HG03135 (cell line): ENCODE data around the gene RARS2.

Source experiments
- ATAC-seq: cut with Tn5 transposase; IDR thresholded peaks from one replicate; pipeline ENCODE4 v1.9.1; 2021; ENCODE audit warnings: mild to moderate bottlenecking, moderate library complexity; ENCODE audit not compliant: unreplicated experiment

RARS2 gene

GRCh38 chr6:87574237-87574804, 15.5 kb downstream of the RARS2 start:
- no peak for ATAC-seq

- no peak for ATAC-seq
Observed at GRCh38 chr6:87573307-87574024, 16.3 kb downstream of the RARS2 start.

- no peak for ATAC-seq
Observed at GRCh38 chr6:87572883-87573282, 16.9 kb downstream of the RARS2 start.

GRCh38 chr6:87572021-87572420, 17.8 kb downstream of the RARS2 start:
- no peak for ATAC-seq

GRCh38 chr6:87561017-87561416, 28.8 kb downstream of the RARS2 start:
- ATAC-seq: no peak

- ATAC-seq: no peak
Observed at GRCh38 chr6:87558446-87558845, 31.3 kb downstream of the RARS2 start.

GRCh38 chr6:87555506-87555905, 34.3 kb downstream of the RARS2 start:
- ATAC-seq: no peak

- no peak for ATAC-seq
Observed at GRCh38 chr6:87553159-87553765, 36.5 kb downstream of the RARS2 start.

GRCh38 chr6:87551799-87552198, 38.0 kb downstream of the RARS2 start:
- ATAC-seq: no peak

GRCh38 chr6:87544474-87544735, 45.4 kb downstream of the RARS2 start:
- no peak for ATAC-seq

- ATAC-seq: no peak
Observed at GRCh38 chr6:87543696-87544473, 45.9 kb downstream of the RARS2 start.

GRCh38 chr6:87541744-87542143, 48.0 kb downstream of the RARS2 start:
- ATAC-seq: no peak

- no peak for ATAC-seq
Observed at GRCh38 chr6:87541041-87541440, 48.7 kb downstream of the RARS2 start.

- no peak for ATAC-seq
Observed at GRCh38 chr6:87540539-87540938, 49.2 kb downstream of the RARS2 start.

GRCh38 chr6:87539554-87539953, 50.2 kb downstream of the RARS2 start:
- no peak for ATAC-seq

GRCh38 chr6:87538510-87539260, 51.1 kb downstream of the RARS2 start:
- no peak for ATAC-seq

- ATAC-seq: no peak
Observed at GRCh38 chr6:87534377-87535047, 55.3 kb downstream of the RARS2 start.

- ATAC-seq: no peak
Observed at GRCh38 chr6:87529221-87529620, 60.6 kb downstream of the RARS2 start.

- ATAC-seq: no peak
Observed at GRCh38 chr6:87522686-87523085, 67.1 kb downstream of the RARS2 start.

- ATAC-seq: no peak
Observed at GRCh38 chr6:87518453-87518852, 71.3 kb downstream of the RARS2 start.

GRCh38 chr6:87514831-87515230, 75.0 kb downstream of the RARS2 start:
- ATAC-seq: no peak
